H1 (cell line): ENCODE results near the gene PQBP1. TPM values are rescaled to one million over a fixed set of nuclear protein-coding genes. Genes with fewer than 3 reads are reported as not detected.

Source experiments
- CBX5 ChIP-seq: fragments of 300-800, 300-1000 bp; sonication (generic); IDR thresholded peaks from 2 replicates; pipeline ENCODE4 v1.7.1; 2016; ENCODE audit warnings: antibody characterized with exemption, low read length, low read depth
- EGR1 ChIP-seq: IDR thresholded peaks from 2 replicates; pipeline ENCODE4 v1.6.1; 2011; ENCODE audit warnings: low read depth, low read length, borderline replicate concordance
- EZH2 ChIP-seq: fragments of 200-600 bp; sonication (generic); IDR thresholded peaks from 2 replicates; pipeline ENCODE4 v1.7.1; 2012; ENCODE audit warnings: low read depth, mild to moderate bottlenecking, moderate library complexity, low read length, inconsistent platforms; ENCODE audit not compliant: severe bottlenecking
- HDAC6 ChIP-seq: IDR thresholded peaks from one replicate; pipeline ENCODE4 v1.7.1; 2012; ENCODE audit warnings: low read depth, mild to moderate bottlenecking, inconsistent platforms, low read length, moderate library complexity
- KDM4A ChIP-seq: IDR thresholded peaks from one replicate; pipeline ENCODE4 v1.7.1; 2012; ENCODE audit warnings: low read depth, mild to moderate bottlenecking, moderate library complexity, low read length, inconsistent platforms; ENCODE audit not compliant: severe bottlenecking
- MAFK ChIP-seq: IDR thresholded peaks from 2 replicates; pipeline ENCODE4 v1.6.1; 2012; ENCODE audit warnings: low read depth, mild to moderate bottlenecking, improper control_type of control experiment, low read length
- NANOG ChIP-seq: IDR thresholded peaks from 2 replicates; pipeline ENCODE4 v1.6.1; 2011; ENCODE audit warnings: low read length, low read depth, mild to moderate bottlenecking, inconsistent platforms; ENCODE audit not compliant: insufficient read depth, poor library complexity, severe bottlenecking
- NRF1 ChIP-seq: IDR thresholded peaks from 2 replicates; pipeline ENCODE4 v1.6.1; 2011; ENCODE audit warnings: mild to moderate bottlenecking, low read depth, low read length, improper control_type of control experiment
- SP1 ChIP-seq: IDR thresholded peaks from 2 replicates; pipeline ENCODE4 v1.6.1; 2011; ENCODE audit warnings: low read depth, low read length
- polyA plus RNA-seq, 7 experiments: library from polyadenylated mRNA; depleted of rRNA in 3 of 7; stranded (reverse) in 5 of 7; unstranded in 2 of 7; fragments of >200 nt in 5 of 7; fragments of 200-250 nt in 2 of 7; gene quantifications; 1 replicate in 5 of 7; 2 replicates in 1 of 7; 4 replicates in 1 of 7; pipeline versions ENCODE4 v1.2.1 to v1.2.3, GENCODE V29; 2011 to 2013; ENCODE audit warnings: missing spikeins in 2 of 7, mixed read lengths in 2 of 7
- total RNA-seq: library from RNA; stranded (reverse); fragmentation: NEBNext Ultra II Directional; extraction: Animal tissue kit (Norgen Biotek cat#: 25700); gene quantifications from 2 replicates; pipeline ENCODE4 v1.2.1, GENCODE V29; 2021

PQBP1 gene
- total and polyA plus RNA-seq, 2 of the 8 experiments (the other 6 are each of a cell fraction or from before 2014, with no cell fraction given) = 91.7 to 95.9 TPM

DNA sequence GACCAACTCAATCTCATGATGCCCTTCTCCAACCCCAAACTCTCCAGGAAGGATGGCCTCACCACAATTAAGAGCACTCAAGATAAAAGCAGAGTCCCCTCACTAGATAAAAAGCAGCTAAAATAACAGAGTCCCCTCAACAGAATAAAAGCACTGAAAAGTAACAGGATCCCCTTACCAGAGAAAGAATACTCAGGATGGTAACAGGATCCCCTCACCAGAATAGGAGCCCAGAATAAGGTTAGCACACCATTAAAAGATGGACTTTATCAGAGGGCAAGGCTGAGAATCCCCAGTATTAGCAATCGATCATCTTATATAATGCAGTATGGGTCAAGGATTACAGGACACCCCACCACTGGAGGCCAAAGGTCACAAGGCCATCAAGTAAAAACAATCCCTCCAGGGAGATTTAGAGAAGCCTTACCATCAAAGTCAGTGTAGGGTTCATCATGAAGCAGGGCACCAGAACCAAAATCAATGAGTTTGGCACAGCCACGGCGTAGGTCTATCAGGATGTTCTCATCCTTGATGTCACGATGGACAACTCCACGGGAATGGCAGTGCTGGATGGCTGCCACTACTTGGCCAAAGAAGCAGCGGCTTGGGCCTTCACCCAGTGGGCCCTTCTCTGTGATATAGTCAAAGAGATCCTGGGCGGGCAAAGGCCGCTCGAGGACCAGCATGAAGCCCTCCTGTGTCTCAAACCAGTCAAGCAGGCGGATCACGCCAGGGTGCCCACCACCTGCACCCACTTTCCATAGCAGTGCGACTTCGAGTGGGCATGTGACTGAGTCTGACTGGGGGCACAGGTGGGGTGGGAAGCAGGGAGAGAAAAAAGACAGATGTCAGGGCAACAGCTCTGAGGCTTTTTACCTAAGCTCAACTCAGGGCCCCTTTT, 17.1 kb downstream of the PQBP1 start (continued):
- no peak for TF ChIP-seq HDAC6
- TF ChIP-seq SP1 = no peak
- no peak for TF ChIP-seq NANOG
- no peak for TF ChIP-seq EGR1
- no peak for TF ChIP-seq CBX5
- TF ChIP-seq KDM4A = no peak
- TF ChIP-seq MAFK = no peak
- TF ChIP-seq NRF1 = no peak
- TF ChIP-seq EZH2 = no peak
